Measurements from ENCODE around the gene SEC22B.
"Not testable (repeated sequence)": the region's sequence is repeated elsewhere in the genome, so short reads cannot be mapped to it uniquely, and the experiment has no call there.

The SEC22B gene

GRCh38 chr1:120176092-120176855, at the start of gene SEC22B:
TSS of gene SEC22B (minus strand) at chr1:120176520. CDS start at chr1:120176381, 139 bp downstream.
- peak; percentile 97 for DNase-seq (ENCODE audit: low read depth)

- DNase-seq (ENCODE audit: low read depth) = not testable (repeated sequence)
These were observed 41.6 kb upstream of the SEC22B start for GRCh38 chr1:120217933-120218332.

DNA sequence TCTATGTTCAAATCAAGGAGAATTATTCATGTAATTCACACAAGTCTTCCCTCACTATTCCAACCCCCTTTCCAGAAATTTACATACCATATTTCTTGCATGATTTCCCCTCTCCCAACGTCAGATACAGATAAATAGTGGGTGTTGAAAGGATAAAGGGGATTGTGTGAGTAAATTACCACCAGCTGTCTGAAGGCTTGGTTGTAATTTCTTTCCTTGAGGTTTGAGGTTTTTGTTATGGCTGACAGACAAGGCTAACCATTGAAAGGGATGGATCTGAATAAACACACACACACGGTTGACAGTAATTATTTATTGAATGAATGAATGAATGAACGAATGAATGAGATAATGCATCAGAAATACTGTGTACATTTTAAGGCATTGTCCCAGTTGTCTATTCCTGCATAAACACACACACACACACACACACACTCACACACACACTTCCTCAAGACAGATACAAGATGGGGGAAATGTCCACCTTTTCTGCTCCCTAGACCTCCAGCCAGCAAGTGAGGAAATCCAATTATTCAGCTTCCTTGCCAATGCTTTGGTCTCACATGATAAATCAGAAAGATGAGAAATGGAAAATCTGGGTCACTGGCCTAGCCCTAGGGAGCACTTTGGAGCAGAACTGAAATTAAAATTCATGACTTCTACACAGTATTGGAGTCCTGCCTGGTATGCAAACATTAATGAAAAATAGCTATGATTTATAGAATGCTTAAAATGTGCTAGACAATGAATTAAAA, 41.0 kb upstream of the SEC22B start:
- DNase-seq (ENCODE audit: low read depth) = not testable (repeated sequence)

DNA sequence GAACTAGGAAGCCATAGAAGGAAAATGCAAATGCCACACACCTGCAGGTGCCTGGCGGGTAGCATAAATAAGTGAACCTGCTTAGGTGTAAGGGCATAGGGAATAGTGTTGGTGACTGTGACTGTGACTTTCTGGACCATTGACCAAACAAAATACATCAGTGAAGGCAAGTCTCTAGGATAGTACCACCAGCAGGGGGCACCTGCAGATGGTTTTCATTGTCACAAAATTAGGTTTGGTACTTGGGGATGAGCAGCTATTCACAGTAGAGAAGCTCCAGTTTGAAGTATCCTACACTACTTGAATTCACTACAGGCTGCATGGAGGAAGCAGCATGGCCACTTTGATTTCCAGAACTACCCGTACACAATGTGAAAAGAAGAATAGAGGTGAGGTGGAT, 37.3 kb upstream of the SEC22B start:
- DNase-seq (ENCODE audit: low read depth) = not testable (repeated sequence)

DNA sequence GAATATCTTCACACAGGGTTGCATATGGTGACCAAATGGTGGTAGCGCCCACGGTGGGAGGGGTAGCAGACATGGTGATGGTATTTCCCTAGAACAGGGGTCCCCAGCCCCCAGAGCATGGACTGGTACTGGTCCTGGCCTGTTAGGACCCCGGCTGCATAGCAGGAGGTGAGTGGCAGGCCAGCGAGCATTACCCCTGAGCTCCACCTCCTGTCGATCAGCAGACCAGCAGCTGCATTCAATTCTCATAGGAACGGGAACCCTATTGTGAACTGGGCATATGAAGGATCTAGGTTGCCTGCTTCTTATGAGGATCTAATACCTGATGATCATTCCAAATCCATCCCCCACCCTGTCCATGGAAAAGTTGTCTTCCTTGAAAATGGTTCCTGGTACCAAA, 34.4 kb upstream of the SEC22B start:
- not testable (repeated sequence) for DNase-seq (ENCODE audit: low read depth)

DNA sequence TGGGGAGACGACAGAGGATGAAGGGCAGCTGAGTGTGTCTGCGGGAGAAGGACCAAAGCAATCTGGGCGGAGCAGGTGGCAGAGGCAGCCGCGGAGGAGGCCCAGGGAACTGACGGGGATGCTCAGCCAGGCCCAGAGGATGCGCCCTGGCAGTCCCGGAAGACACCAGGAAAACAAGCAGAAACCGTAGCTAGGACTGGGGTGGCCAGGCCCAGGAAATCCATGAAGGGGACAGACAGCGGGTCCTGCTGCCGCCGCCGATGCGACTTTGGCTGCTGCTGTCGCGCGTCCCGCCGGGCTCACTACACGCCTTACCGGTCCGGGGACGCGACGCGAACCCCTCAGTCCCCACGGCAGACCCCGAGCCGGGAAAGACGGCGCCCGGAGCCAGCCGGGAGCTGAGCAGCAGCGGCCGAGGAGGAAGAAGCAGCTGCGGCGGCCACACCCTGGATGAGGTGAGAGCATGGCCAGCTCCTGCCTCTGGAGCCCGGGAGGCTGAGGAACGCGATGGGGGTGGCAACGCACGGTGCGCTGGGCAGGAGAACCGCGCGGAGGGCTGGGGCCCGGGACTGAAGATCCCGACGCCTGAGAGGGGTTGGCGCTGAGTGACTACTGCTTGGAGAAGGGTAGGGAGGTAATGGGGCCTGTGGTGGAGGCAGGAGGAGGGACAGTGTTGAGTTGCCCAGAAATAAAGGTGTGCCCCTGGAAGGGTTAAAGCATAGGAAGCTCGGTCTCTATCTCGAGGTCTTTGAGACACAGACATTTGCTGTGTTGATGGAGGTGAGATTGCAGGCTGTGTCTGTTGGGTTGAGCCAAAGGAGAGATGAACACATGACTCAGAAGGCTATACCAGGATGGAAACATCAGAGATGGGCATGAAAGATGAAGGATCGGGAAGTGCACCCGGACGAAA, 20.8 kb upstream of the SEC22B start:
- DNase-seq (ENCODE audit: low read depth) = peak; percentile 32

- DNase-seq (ENCODE audit: low read depth) = not testable (repeated sequence)
These were observed 12.3 kb upstream of the SEC22B start for GRCh38 chr1:120188626-120189025.

- DNase-seq (ENCODE audit: low read depth) = not testable (repeated sequence)
These were observed 5.9 kb upstream of the SEC22B start for GRCh38 chr1:120182176-120182707.

GRCh38 chr1:120179811-120180690, 3.7 kb upstream of the SEC22B start:
- DNase-seq (ENCODE audit: low read depth) = peak; percentile 91

- DNase-seq (ENCODE audit: low read depth) = peak; percentile 59
These were observed 2.8 kb upstream of the SEC22B start for GRCh38 chr1:120178799-120179756.

GRCh38 chr1:120178058-120178457, 1.7 kb upstream of the SEC22B start:
- DNase-seq (ENCODE audit: low read depth) = not testable (repeated sequence)

DNA sequence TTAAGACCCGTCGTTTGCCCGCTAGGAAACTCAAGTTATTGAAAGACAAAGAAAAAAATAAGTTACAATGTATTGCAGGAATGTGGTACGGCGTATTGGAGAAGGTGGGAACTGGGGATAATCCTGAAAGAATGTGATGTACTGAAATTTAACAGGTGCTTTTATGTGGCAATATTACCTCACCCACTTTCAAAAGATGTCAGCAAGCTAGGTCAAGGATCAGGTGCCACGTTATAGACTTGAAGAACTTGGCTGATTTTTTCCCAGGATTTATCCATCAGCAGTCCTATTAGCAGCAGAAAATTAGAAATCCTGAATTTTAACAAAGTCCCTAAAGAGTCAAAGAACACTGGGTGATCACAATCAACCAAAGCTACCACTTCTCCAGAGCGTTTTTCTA, 632 bp downstream of the SEC22B start:
- peak; percentile 19 for DNase-seq (ENCODE audit: low read depth)

- DNase-seq (ENCODE audit: low read depth) = not testable (repeated sequence)
These were observed 11.6 kb downstream of the SEC22B start for GRCh38 chr1:120164761-120165160.

- not testable (repeated sequence) for DNase-seq (ENCODE audit: low read depth)
These were observed 14.3 kb downstream of the SEC22B start for GRCh38 chr1:120162015-120162414.

- not testable (repeated sequence) for DNase-seq (ENCODE audit: low read depth)
These were observed 17.8 kb downstream of the SEC22B start for GRCh38 chr1:120158495-120158894.

- DNase-seq (ENCODE audit: low read depth) = not testable (repeated sequence)
These were observed 18.2 kb downstream of the SEC22B start for GRCh38 chr1:120158086-120158485.

- not testable (repeated sequence) for DNase-seq (ENCODE audit: low read depth)
These were observed 26.0 kb downstream of the SEC22B start for GRCh38 chr1:120150138-120150822.

DNA sequence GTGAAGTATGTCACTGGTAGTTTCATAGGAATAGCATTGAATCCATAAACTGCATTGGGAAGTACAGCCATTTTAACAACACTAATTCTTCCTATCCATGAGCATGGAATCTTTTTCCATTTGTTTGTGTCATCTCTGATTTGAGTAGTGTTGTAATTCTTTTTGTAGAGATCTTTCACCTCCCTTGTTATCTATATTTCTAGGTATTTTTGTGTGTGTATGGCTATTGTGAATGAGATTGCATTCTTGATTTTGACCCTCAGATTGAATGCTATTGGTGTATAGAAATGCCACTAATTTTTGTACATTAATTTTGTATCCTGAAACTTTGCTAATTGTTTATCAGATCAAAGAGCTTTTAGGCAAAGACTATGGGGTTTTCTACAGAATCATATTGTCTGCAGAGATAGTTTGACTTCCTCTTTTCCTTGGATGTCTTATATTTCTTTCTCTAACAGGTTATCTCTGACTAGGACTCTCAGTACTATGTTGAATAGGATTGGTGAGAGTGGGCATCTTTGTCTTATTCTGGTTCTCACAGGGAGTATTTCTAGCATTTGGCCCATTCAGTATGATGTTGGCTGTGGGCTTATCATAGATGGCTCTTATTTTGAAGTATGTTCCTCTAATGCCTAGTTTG, 26.8 kb downstream of the SEC22B start:
- DNase-seq (ENCODE audit: low read depth) = not testable (repeated sequence)

All from ELR (cell line).